ENCODE data around the gene GPC6.

Gene GPC6

GRCh38 chr13:94063848-94064247 is 837.2 kb downstream of the GPC6 start:
- TF ChIP-seq CTCF (IDR thresholded peaks at IDR 0.05; ENCODE audit: low read depth, low read length, missing control alignments), result no peak
- no peak overlapping the region for H3K4me3 ChIP-seq (replicated peaks; ENCODE audit: low read depth, low read length)
- no peak for DNase-seq (ENCODE audit: extremely low read depth, low read depth)

- DNase-seq (ENCODE audit: extremely low read depth, low read depth), result no peak
- no peak for TF ChIP-seq CTCF (IDR thresholded peaks at IDR 0.05; ENCODE audit: low read depth, low read length, missing control alignments)
- no peak overlapping the region for H3K4me3 ChIP-seq (replicated peaks; ENCODE audit: low read depth, low read length)
Measured at GRCh38 chr13:94065741-94066140, 839.1 kb downstream of the GPC6 start.

- TF ChIP-seq CTCF (IDR thresholded peaks at IDR 0.05; ENCODE audit: low read depth, low read length, missing control alignments), result no peak
- DNase-seq (ENCODE audit: extremely low read depth, low read depth), result no peak
- H3K4me3 ChIP-seq (replicated peaks; ENCODE audit: low read depth, low read length), result no peak overlapping the region
Measured at GRCh38 chr13:94073007-94073744, 846.6 kb downstream of the GPC6 start.

GRCh38 chr13:94079876-94080275 is 853.3 kb downstream of the GPC6 start:
- H3K4me3 ChIP-seq (replicated peaks; ENCODE audit: low read depth, low read length), result no peak overlapping the region
- DNase-seq (ENCODE audit: extremely low read depth, low read depth), result no peak
- TF ChIP-seq CTCF (IDR thresholded peaks at IDR 0.05; ENCODE audit: low read depth, low read length, missing control alignments), result no peak

- TF ChIP-seq CTCF (IDR thresholded peaks at IDR 0.05; ENCODE audit: low read depth, low read length, missing control alignments), result no peak
- DNase-seq (ENCODE audit: extremely low read depth, low read depth), result no peak
- H3K4me3 ChIP-seq (replicated peaks; ENCODE audit: low read depth, low read length), result no peak overlapping the region
Measured at GRCh38 chr13:94080527-94080926, 853.9 kb downstream of the GPC6 start.

- H3K4me3 ChIP-seq (replicated peaks; ENCODE audit: low read depth, low read length), result no peak overlapping the region
- DNase-seq (ENCODE audit: extremely low read depth, low read depth), result no peak
- no peak for TF ChIP-seq CTCF (IDR thresholded peaks at IDR 0.05; ENCODE audit: low read depth, low read length, missing control alignments)
Measured at GRCh38 chr13:94087100-94087499, 860.5 kb downstream of the GPC6 start.

GRCh38 chr13:94088742-94089141 is 862.1 kb downstream of the GPC6 start:
- no peak overlapping the region for H3K4me3 ChIP-seq (replicated peaks; ENCODE audit: low read depth, low read length)
- TF ChIP-seq CTCF (IDR thresholded peaks at IDR 0.05; ENCODE audit: low read depth, low read length, missing control alignments), result no peak
- DNase-seq (ENCODE audit: extremely low read depth, low read depth), result no peak
